Neural crest cell (in vitro differentiated cells): ENCODE results near the gene NKAIN2. TPM values are rescaled to one million over a fixed set of nuclear protein-coding genes. Genes with fewer than 3 reads are reported as not detected.
"Not testable (repeated sequence)": the region's sequence is repeated elsewhere in the genome, so short reads cannot be mapped to it uniquely, and the experiment has no call there.

Experiments
- DNase-seq: peaks from one replicate; pipeline ENCODE4 v3.0.0; 2021; ENCODE audit warnings: low read depth, mixed read lengths, low spot score
- H3K27ac Mint-ChIP-seq: one replicate; pipeline ENCODE4 v1.8.0; 2021; ENCODE audit warnings: mild to moderate bottlenecking, mixed read lengths; ENCODE audit not compliant: unreplicated experiment
- H3K27me3 Mint-ChIP-seq: 2 replicates; pipeline ENCODE4 v1.8.0; 2021; ENCODE audit warnings: low read depth, mild to moderate bottlenecking, mixed read lengths
- H3K36me3 Mint-ChIP-seq: 2 replicates; pipeline ENCODE4 v1.8.0; 2021; ENCODE audit warnings: low read depth, mild to moderate bottlenecking, mixed read lengths
- H3K4me1 Mint-ChIP-seq: 2 replicates; pipeline ENCODE4 v1.8.0; 2021; ENCODE audit warnings: mixed read lengths
- H3K4me3 Mint-ChIP-seq: one replicate; pipeline ENCODE4 v1.8.0; 2021; ENCODE audit warnings: mild to moderate bottlenecking, mixed read lengths
- H3K9me3 Mint-ChIP-seq: 2 replicates; pipeline ENCODE4 v1.8.0; 2021; ENCODE audit warnings: mixed read lengths
- total RNA-seq: library from RNA; stranded (reverse); gene quantifications from 2 replicates; pipeline ENCODE4 v1.2.1, GENCODE V29; 2021
- TF ChIP-seq, protein P1 (sequence below): fragments of 200-600 bp; sonication (generic); conservative IDR thresholded peaks from 2 replicates; pipeline ENCODE4 v1.5.0; 2021; ENCODE audit warnings: antibody characterized with exemption, mild to moderate bottlenecking

The NKAIN2 gene
- total RNA-seq, 1 donor from 2014 or later, result 1.1 TPM

DNA sequence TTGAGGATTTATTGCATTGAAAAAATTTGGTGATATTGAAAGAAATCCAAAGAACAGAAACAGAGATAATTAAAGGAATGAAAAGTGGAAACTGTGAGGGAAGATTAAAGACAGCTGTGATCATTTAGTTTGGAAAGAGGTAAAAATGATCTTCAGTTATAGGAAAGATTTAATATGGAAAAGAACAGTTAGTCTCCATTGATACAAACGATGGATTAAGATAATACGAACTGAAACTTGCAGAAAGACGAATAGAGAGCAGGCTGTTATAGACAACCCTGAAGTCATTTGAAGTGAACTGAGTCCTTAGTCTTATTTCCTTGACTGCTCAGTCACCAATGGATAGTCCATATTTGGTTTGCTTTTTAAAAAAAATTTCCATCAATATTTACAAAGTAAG lies 360.0 kb downstream of the NKAIN2 start:
- Mint-ChIP-seq H3K4me3 (no peak overlapping the region), H3K9me3 (no peaks in the 10 kb centered on the region), H3K36me3 (no peaks in the 10 kb centered on the region), H3K27ac (no peak overlapping the region), H3K27me3 (no peaks in the 10 kb centered on the region), H3K4me1 (no peaks in the 10 kb centered on the region)
- TF ChIP-seq, protein P1, sequence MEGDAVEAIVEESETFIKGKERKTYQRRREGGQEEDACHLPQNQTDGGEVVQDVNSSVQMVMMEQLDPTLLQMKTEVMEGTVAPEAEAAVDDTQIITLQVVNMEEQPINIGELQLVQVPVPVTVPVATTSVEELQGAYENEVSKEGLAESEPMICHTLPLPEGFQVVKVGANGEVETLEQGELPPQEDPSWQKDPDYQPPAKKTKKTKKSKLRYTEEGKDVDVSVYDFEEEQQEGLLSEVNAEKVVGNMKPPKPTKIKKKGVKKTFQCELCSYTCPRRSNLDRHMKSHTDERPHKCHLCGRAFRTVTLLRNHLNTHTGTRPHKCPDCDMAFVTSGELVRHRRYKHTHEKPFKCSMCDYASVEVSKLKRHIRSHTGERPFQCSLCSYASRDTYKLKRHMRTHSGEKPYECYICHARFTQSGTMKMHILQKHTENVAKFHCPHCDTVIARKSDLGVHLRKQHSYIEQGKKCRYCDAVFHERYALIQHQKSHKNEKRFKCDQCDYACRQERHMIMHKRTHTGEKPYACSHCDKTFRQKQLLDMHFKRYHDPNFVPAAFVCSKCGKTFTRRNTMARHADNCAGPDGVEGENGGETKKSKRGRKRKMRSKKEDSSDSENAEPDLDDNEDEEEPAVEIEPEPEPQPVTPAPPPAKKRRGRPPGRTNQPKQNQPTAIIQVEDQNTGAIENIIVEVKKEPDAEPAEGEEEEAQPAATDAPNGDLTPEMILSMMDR, result no peak
- DNase-seq, result no peak

DNA sequence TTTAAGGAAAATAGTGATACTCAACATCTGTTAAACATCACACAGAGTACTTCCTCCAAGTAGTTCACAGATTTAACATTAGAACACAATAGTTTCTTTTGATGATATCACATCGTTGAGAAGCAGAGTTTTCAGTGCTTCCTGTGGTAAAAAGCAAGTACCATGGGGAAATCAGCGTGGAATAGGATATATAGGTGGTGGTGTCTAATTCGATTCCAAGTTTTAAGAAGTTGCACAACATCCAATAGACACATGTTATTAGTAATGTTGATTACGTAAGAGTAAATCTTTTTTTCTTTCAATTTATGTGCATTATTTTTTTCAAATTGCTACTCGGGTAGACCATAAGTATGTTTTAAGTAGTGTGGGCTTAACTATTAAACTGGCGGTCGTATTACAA lies 360.7 kb downstream of the NKAIN2 start:
- no peaks in the 10 kb centered on the region for H3K27me3 Mint-ChIP-seq
- H3K4me1 Mint-ChIP-seq, result no peaks in the 10 kb centered on the region
- H3K4me3 Mint-ChIP-seq, result no peak overlapping the region
- H3K27ac Mint-ChIP-seq, result no peak overlapping the region
- DNase-seq, result no peak
- TF ChIP-seq, protein P1, result no peak
- no peaks in the 10 kb centered on the region for H3K9me3 Mint-ChIP-seq
- no peaks in the 10 kb centered on the region for H3K36me3 Mint-ChIP-seq

DNA sequence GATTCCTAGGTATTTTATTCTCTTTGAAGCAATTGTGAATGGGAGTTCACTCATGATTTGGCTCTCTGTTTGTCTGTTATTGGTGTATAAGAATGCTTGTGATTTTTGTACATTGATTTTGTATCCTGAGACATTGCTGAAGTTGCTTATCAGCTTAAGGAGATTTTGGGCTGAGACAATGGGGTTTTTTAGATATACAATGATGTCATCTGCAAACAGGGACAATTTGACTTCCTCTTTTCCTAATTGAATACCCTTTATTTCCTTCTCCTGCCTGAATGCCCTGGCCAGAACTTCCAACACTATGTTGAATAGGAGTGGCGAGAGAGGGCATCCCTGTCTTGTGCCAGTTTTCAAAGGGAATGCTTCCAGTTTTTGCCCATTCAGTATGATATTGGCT lies 363.6 kb downstream of the NKAIN2 start:
- H3K9me3 Mint-ChIP-seq, DNase-seq, H3K36me3 Mint-ChIP-seq, H3K4me3 Mint-ChIP-seq, H3K27ac Mint-ChIP-seq, H3K4me1 Mint-ChIP-seq, H3K27me3 Mint-ChIP-seq: not testable (repeated sequence)

DNA sequence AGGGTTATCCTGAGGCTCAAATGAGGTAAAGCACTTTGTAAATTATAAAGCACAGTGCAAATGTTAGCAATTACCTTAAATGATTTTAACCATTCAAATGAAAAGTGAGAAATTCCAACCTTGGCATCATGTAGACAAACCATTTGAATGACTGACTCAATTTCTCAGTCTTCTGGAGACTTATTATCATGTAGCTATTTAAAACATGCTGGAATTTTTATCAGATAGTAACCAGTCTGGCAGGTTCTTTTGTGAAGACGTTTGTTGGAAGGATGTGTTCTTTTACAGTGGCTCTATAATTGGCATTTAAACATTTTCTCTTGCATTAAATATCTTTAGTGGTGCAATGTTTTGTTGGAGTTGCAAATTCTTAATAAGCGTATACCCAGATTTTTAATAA lies 386.6 kb downstream of the NKAIN2 start:
- no peak for DNase-seq
- Mint-ChIP-seq H3K36me3 (no peaks in the 10 kb centered on the region), H3K4me1 (no peaks in the 10 kb centered on the region), H3K27me3 (no peaks in the 10 kb centered on the region), H3K4me3 (no peak overlapping the region), H3K9me3 (no peaks in the 10 kb centered on the region), H3K27ac (no peak overlapping the region)
- TF ChIP-seq, protein P1, result no peak

DNA sequence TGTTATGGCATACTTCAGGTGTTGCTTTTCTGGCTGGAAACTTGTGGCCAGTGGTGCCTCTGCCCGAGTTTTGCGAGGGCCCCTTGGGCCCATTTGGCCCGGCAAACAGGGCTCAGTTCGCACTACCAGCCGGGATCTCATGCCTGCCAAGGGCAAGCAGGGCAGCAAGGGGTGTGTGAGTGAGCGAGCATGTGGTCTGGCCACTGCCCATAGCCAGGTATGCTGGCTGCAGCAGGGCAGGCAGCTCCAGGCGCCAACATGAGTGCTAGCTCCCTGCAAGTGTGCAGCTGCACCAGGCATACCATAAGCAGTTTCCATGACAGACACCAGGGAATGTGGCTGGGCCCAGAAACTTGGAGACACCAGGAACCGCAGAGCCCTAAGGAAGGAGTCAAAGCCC lies 389.5 kb downstream of the NKAIN2 start:
- Mint-ChIP-seq H3K9me3 (no peaks in the 10 kb centered on the region), H3K4me3 (no peak overlapping the region), H3K4me1 (peaks cover 5% of the 10 kb centered on the region), H3K27me3 (no peaks in the 10 kb centered on the region), H3K36me3 (no peaks in the 10 kb centered on the region), H3K27ac (no peak overlapping the region)
- DNase-seq, result no peak
- TF ChIP-seq, protein P1, result no peak

DNA sequence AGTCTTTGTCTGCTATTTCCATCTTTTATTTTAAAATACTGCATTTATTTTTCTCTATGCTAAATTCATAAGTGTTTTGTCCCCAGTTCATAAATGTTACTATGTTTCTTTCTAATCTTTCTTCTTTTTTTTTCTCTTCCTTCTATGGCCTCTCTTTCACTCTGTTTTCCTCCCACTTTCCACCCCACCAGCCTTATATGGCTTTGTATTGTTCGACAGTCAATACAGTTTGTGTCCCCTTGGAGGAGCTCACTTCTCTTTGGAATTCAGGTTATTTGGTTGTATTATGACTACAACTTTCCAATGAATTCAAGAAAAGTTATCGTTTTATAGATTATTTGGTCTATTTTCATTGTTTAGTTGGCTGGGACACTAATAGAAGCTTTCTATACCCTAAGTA lies 393.5 kb downstream of the NKAIN2 start:
- TF ChIP-seq, protein P1, result no peak
- Mint-ChIP-seq H3K27ac (no peak overlapping the region), H3K4me1 (peaks cover 5% of the 10 kb centered on the region), H3K36me3 (no peaks in the 10 kb centered on the region), H3K4me3 (no peak overlapping the region), H3K27me3 (no peaks in the 10 kb centered on the region), H3K9me3 (no peaks in the 10 kb centered on the region)
- no peak for DNase-seq
